IPS-18a (cell line): ENCODE results near the gene IVD.

Experiments used
- H3K27ac ChIP-seq: one replicate; pipeline ENCODE4 v1.5.1; 2013; ENCODE audit warnings: low read length
- H3K27me3 ChIP-seq: one replicate; pipeline ENCODE4 v1.6.1; 2013; ENCODE audit warnings: mild to moderate bottlenecking, low read length; ENCODE audit not compliant: control insufficient read depth, insufficient read depth
- H3K36me3 ChIP-seq: one replicate; pipeline ENCODE4 v1.6.1; 2013; ENCODE audit warnings: low read depth, low read length; ENCODE audit not compliant: control insufficient read depth
- H3K4me1 ChIP-seq: one replicate; pipeline ENCODE4 v1.6.1; 2013; ENCODE audit warnings: low read depth, low read length; ENCODE audit not compliant: control insufficient read depth
- H3K4me3 ChIP-seq: one replicate; pipeline ENCODE4 v1.5.1; 2013; ENCODE audit warnings: low read length
- H3K9ac ChIP-seq: one replicate; pipeline ENCODE4 v1.6.1; 2013; ENCODE audit warnings: mild to moderate bottlenecking, low read length, moderate library complexity
- H3K9me3 ChIP-seq: one replicate; pipeline ENCODE4 v1.6.1; 2013; ENCODE audit warnings: low read depth, low read length; ENCODE audit not compliant: control insufficient read depth

IVD gene

GRCh38 chr15:40405501-40406381, at the start of gene IVD:
Gene IVD, plus strand, starts transcription at chr15:40405795. Its CDS starts 33 bp downstream, at chr15:40405828.
- Histone ChIP-seq H3K27me3 (no peaks in the 10 kb centered on the region), H3K27ac (peak within 1 kb of the TSS; percentile 42), H3K4me3 (peak within 1 kb of the TSS; percentile 88), H3K36me3 (peaks cover 25% of the 10 kb centered on the region), H3K9ac (peak within 1 kb of the TSS; percentile 76), H3K4me1 (peaks cover 6% of the 10 kb centered on the region), H3K9me3 (no peaks in the 10 kb centered on the region)

- Histone ChIP-seq H3K4me1 (peaks cover 15% of the 10 kb centered on the region), H3K27ac (no peak overlapping the region), H3K4me3 (no peak overlapping the region), H3K9me3 (no peaks in the 10 kb centered on the region), H3K27me3 (peaks cover 26% of the 10 kb centered on the region), H3K36me3 (no peaks in the 10 kb centered on the region), H3K9ac (no peak overlapping the region)
These were observed 49.5 kb upstream of the IVD start for GRCh38 chr15:40355976-40356585.

- Histone ChIP-seq H3K4me1 (peaks cover 15% of the 10 kb centered on the region), H3K36me3 (no peaks in the 10 kb centered on the region), H3K27ac (no peak overlapping the region), H3K4me3 (peak overlapping the region; percentile 63), H3K27me3 (peaks cover 26% of the 10 kb centered on the region), H3K9ac (no peak overlapping the region), H3K9me3 (no peaks in the 10 kb centered on the region)
These were observed 48.3 kb upstream of the IVD start for GRCh38 chr15:40357246-40357645.

GRCh38 chr15:40357723-40358470, 47.7 kb upstream of the IVD start, which contains the start of gene DISP2:
Gene DISP2, plus strand, starts transcription at chr15:40358219. Its CDS starts 103 bp downstream, at chr15:40358322.
- H3K27ac ChIP-seq: no peak within 1 kb of the TSS
- peaks cover 26% of the 10 kb centered on the region for H3K27me3 ChIP-seq
- no peak within 1 kb of the TSS for H3K9ac ChIP-seq

GRCh38 chr15:40358471-40359353, 46.9 kb upstream of the IVD start:
- H3K36me3 ChIP-seq: no peaks in the 10 kb centered on the region
- peak overlapping the region; percentile 57 for H3K4me3 ChIP-seq
- H3K4me1 ChIP-seq: peaks cover 14% of the 10 kb centered on the region
- H3K9ac ChIP-seq: no peak overlapping the region
- no peaks in the 10 kb centered on the region for H3K9me3 ChIP-seq
- H3K27ac ChIP-seq: no peak overlapping the region
- H3K27me3 ChIP-seq: peaks cover 26% of the 10 kb centered on the region

More at GRCh38 chr15:40357723-40358470, 47.7 kb upstream of the IVD start, which contains the start of gene DISP2:
- H3K9me3 ChIP-seq: no peaks in the 10 kb centered on the region
- H3K4me3 ChIP-seq: peak within 1 kb of the TSS; percentile 63
- no peaks in the 10 kb centered on the region for H3K36me3 ChIP-seq
- H3K4me1 ChIP-seq: peaks cover 15% of the 10 kb centered on the region

- H3K4me1 ChIP-seq: peaks cover 3% of the 10 kb centered on the region
- H3K9me3 ChIP-seq: no peaks in the 10 kb centered on the region
- no peak overlapping the region for H3K27ac ChIP-seq
- peaks cover 26% of the 10 kb centered on the region for H3K27me3 ChIP-seq
- H3K9ac ChIP-seq: no peak overlapping the region
- no peak overlapping the region for H3K4me3 ChIP-seq
- H3K36me3 ChIP-seq: no peaks in the 10 kb centered on the region
These were observed 45.6 kb upstream of the IVD start for GRCh38 chr15:40360015-40360414.

- Histone ChIP-seq H3K36me3 (no peaks in the 10 kb centered on the region), H3K9me3 (no peaks in the 10 kb centered on the region), H3K27me3 (peaks cover 25% of the 10 kb centered on the region)
These were observed 44.0 kb upstream of the IVD start for GRCh38 chr15:40361640-40362039.

GRCh38 chr15:40363611-40364010, 42.0 kb upstream of the IVD start:
- H3K4me3 ChIP-seq: no peak overlapping the region
- H3K9me3 ChIP-seq: no peaks in the 10 kb centered on the region
- H3K27me3 ChIP-seq: peaks cover 30% of the 10 kb centered on the region
- H3K27ac ChIP-seq: no peak overlapping the region
- no peak overlapping the region for H3K9ac ChIP-seq
- H3K36me3 ChIP-seq: no peaks in the 10 kb centered on the region
- peaks cover 3% of the 10 kb centered on the region for H3K4me1 ChIP-seq

More at GRCh38 chr15:40361640-40362039, 44.0 kb upstream of the IVD start:
- H3K27ac ChIP-seq: no peak overlapping the region
- no peak overlapping the region for H3K4me3 ChIP-seq
- peaks cover 3% of the 10 kb centered on the region for H3K4me1 ChIP-seq
- no peak overlapping the region for H3K9ac ChIP-seq

GRCh38 chr15:40364251-40364650, 41.3 kb upstream of the IVD start:
- H3K27ac ChIP-seq: no peak overlapping the region

GRCh38 chr15:40365016-40365415, 40.6 kb upstream of the IVD start:
- H3K4me1 ChIP-seq: no peaks in the 10 kb centered on the region
- no peaks in the 10 kb centered on the region for H3K9me3 ChIP-seq
- no peak overlapping the region for H3K4me3 ChIP-seq
- no peaks in the 10 kb centered on the region for H3K36me3 ChIP-seq
- no peak overlapping the region for H3K9ac ChIP-seq
- peaks cover 27% of the 10 kb centered on the region for H3K27me3 ChIP-seq
- H3K27ac ChIP-seq: no peak overlapping the region

More at GRCh38 chr15:40364251-40364650, 41.3 kb upstream of the IVD start:
- Histone ChIP-seq H3K36me3 (no peaks in the 10 kb centered on the region), H3K4me3 (no peak overlapping the region), H3K9ac (no peak overlapping the region), H3K9me3 (no peaks in the 10 kb centered on the region), H3K4me1 (no peaks in the 10 kb centered on the region), H3K27me3 (peaks cover 31% of the 10 kb centered on the region)
